A549 (cell line): ENCODE results near the gene TMOD4. TPM values are rescaled to one million over a fixed set of nuclear protein-coding genes. Genes with fewer than 3 reads are reported as not detected.
"Not testable (repeated sequence)": the region's sequence is repeated elsewhere in the genome, so short reads cannot be mapped to it uniquely, and the experiment has no call there.

ENCODE experiments used
- ATAC-seq, 2 experiments: fragments of 200-7000 bp in 1 of 2; fragments of >200 bp in 1 of 2; cut with Nextera tagmentation in 1 of 2; cut with Tn5 transposase in 1 of 2; 3 replicates each; pipeline versions ENCODE4 v1.8.0 to v1.9.1; 2018 to 2020; ENCODE audit warnings: mild to moderate bottlenecking in 1 of 2, moderate library complexity in 1 of 2
- CTCF ChIA-PET: fragments of 300-600 bp; sonication (Branson Sonifier 250); formaldehyde crosslinking; extraction: SDS; loops from one replicate; lab custom pipeline; 2021; ENCODE audit warnings: antibody characterized with exemption, inconsistent platforms; lab: Yijun Ruan, JAX
- POLR2A ChIA-PET: fragments of 350-600 bp; formaldehyde crosslinking; extraction: SDS; loops from one replicate; lab custom pipeline; 2021; ENCODE audit warnings: antibody characterized with exemption, inconsistent platforms; lab: Yijun Ruan, JAX
- DNase-seq, 2 experiments: peaks; one replicate each; pipeline versions ENCODE4 v3.0.0 to v3.0.0-alpha.2; 2011 to 2016; ENCODE audit warnings: low read depth in 1 of 2, low spot score in 1 of 2
- FAIRE-seq: peaks from 2 replicates; lab custom pipeline; 2011; peaks lifted over from hg19 to GRCh38; lab: Jason Lieb, UNC
- H3K27ac ChIP-seq, 2 experiments: fragments of >200 bp; sonication (Bioruptor Twin); formaldehyde crosslinking; 3 replicates each; pipeline ENCODE4 v1.5.1; 2016 to 2017
- H3K4me1 ChIP-seq: fragments of >200 bp; sonication (Bioruptor Twin); formaldehyde crosslinking; 3 replicates; pipeline ENCODE4 v1.6.1; 2016
- H3K4me2 ChIP-seq: fragments of >200 bp; sonication (Bioruptor Twin); formaldehyde crosslinking; 3 replicates; pipeline ENCODE4 v1.6.1; 2016
- H3K4me3 ChIP-seq: fragments of >200 bp; sonication (Bioruptor Twin); formaldehyde crosslinking; 3 replicates; pipeline ENCODE4 v1.5.1; 2016
- H3K9me3 ChIP-seq: fragments of >200 bp; sonication (Bioruptor Twin); formaldehyde crosslinking; 3 replicates; pipeline ENCODE4 v1.6.1; 2016
- CEBPB ChIP-seq, 2 experiments: fragments of >200 bp in 1 of 2; sonication (Bioruptor Twin) in 1 of 2; formaldehyde crosslinking in 1 of 2; IDR thresholded peaks; 2 replicates each; pipeline ENCODE4 v1.6.1; 2012 to 2016
- CHD4 ChIP-seq: fragments of 200-600 bp; sonication (generic); IDR thresholded peaks from 2 replicates; pipeline ENCODE4 v1.6.1; 2016; ENCODE audit warnings: antibody characterized with exemption, mild to moderate bottlenecking, borderline replicate concordance
- EHMT2 ChIP-seq: fragments of 200-600 bp; sonication (generic); IDR thresholded peaks from 2 replicates; pipeline ENCODE4 v1.6.1; 2016; ENCODE audit warnings: antibody characterized with exemption, low read depth, mild to moderate bottlenecking, moderate library complexity
- ELK1 ChIP-seq: fragments of 150-350 bp; IDR thresholded peaks from 2 replicates; pipeline ENCODE4 v1.6.1; 2014; ENCODE audit warnings: low read depth, mild to moderate bottlenecking, low read length
- EP300 ChIP-seq, 2 experiments: fragments of >200 bp; sonication (Bioruptor Twin); formaldehyde crosslinking; IDR thresholded peaks; 2 replicates in 1 of 2; 3 replicates in 1 of 2; pipeline ENCODE4 v1.6.1; 2016 to 2017
- ESRRA ChIP-seq: fragments of 150-350 bp; IDR thresholded peaks from 2 replicates; pipeline ENCODE4 v1.6.1; 2014; ENCODE audit warnings: mild to moderate bottlenecking, low read length, borderline replicate concordance
- FOXS1 ChIP-seq: fragments of 250-450 bp; sonication (Bioruptor Pico); IDR thresholded peaks from 2 replicates; pipeline ENCODE4 v1.5.0; 2020; ENCODE audit warnings: mild to moderate bottlenecking, moderate library complexity
- GATA3 ChIP-seq: IDR thresholded peaks from 2 replicates; pipeline ENCODE4 v1.6.1; 2012; ENCODE audit warnings: borderline replicate concordance
- HOXB5 ChIP-seq: fragments of 250-450 bp; sonication (Bioruptor Pico); IDR thresholded peaks from 2 replicates; pipeline ENCODE4 v1.5.0; 2020; ENCODE audit warnings: mild to moderate bottlenecking, moderate library complexity
- JUN ChIP-seq, 2 experiments: fragments of >200 bp; sonication (Bioruptor Twin); formaldehyde crosslinking; IDR thresholded peaks; 2 replicates in 1 of 2; 3 replicates in 1 of 2; pipeline ENCODE4 v1.6.1; 2016 to 2017
- JUNB ChIP-seq: fragments of >200 bp; sonication (Bioruptor Twin); formaldehyde crosslinking; IDR thresholded peaks from 2 replicates; pipeline ENCODE4 v1.6.1; 2016
- KDM1A ChIP-seq: fragments of 200-600 bp; sonication (generic); IDR thresholded peaks from 2 replicates; pipeline ENCODE4 v1.6.1; 2016; ENCODE audit warnings: low read depth, mild to moderate bottlenecking
- KDM5A ChIP-seq: fragments of 200-600 bp; sonication (generic); IDR thresholded peaks from 2 replicates; pipeline ENCODE4 v1.6.1; 2016; ENCODE audit warnings: antibody characterized with exemption, mild to moderate bottlenecking
- NFE2L2 ChIP-seq: fragments of 150-350 bp; conservative IDR thresholded peaks from 2 replicates; pipeline ENCODE4 v1.6.1; 2014; ENCODE audit warnings: low read length
- POLR2A ChIP-seq: IDR thresholded peaks from 2 replicates; pipeline ENCODE4 v1.6.1; 2012; ENCODE audit warnings: mild to moderate bottlenecking, low read length
- POLR2AphosphoS2 ChIP-seq: conservative IDR thresholded peaks from 2 replicates; pipeline ENCODE4 v1.6.1; 2012; ENCODE audit warnings: low read length, improper control_type of control experiment, inconsistent platforms
- RAD21 ChIP-seq, 2 experiments: fragments of >200 bp in 1 of 2; sonication (Bioruptor Twin) in 1 of 2; formaldehyde crosslinking in 1 of 2; IDR thresholded peaks in 1 of 2; conservative IDR thresholded peaks in 1 of 2; 2 replicates in 1 of 2; 3 replicates in 1 of 2; pipeline ENCODE4 v1.6.1; 2012 to 2018; ENCODE audit warnings: inconsistent platforms in 1 of 2
- RCOR1 ChIP-seq: fragments of 150-350 bp; IDR thresholded peaks from 2 replicates; pipeline ENCODE4 v1.6.1; 2014; ENCODE audit warnings: antibody characterized with exemption, low read length, low read depth
- REST ChIP-seq: fragments of 200-600 bp; sonication (generic); IDR thresholded peaks from 2 replicates; pipeline ENCODE4 v1.6.1; 2016; ENCODE audit warnings: antibody characterized with exemption, mild to moderate bottlenecking, moderate library complexity
- RFX5 ChIP-seq: fragments of 450-650 bp; IDR thresholded peaks from 2 replicates; pipeline ENCODE4 v1.7.1; 2014; ENCODE audit warnings: antibody characterized with exemption, mild to moderate bottlenecking, moderate library complexity
- TFCP2L1 ChIP-seq: fragments of 250-450 bp; sonication (Bioruptor Pico); IDR thresholded peaks from 2 replicates; pipeline ENCODE4 v1.5.0; 2021; ENCODE audit warnings: mild to moderate bottlenecking
- ZNF302 ChIP-seq: fragments of 250-450 bp; sonication (Bioruptor Pico); IDR thresholded peaks from 2 replicates; pipeline ENCODE4 v1.9.0; 2021; ENCODE audit warnings: inconsistent platforms, mild to moderate bottlenecking, moderate library complexity
- WGBS: methylation state at CpG from one replicate; pipeline ENCODE4 v1.1.6; 2017; ENCODE audit errors: missing lambda C conversion rate; 5-methylcytosine and 5-hydroxymethylcytosine counted together
- polyA plus RNA-seq, 4 experiments: library from polyadenylated mRNA; depleted of rRNA in 3 of 4; stranded (reverse); fragments of >200 nt; fragmentation: RNase III in 1 of 4; extraction: RNeasy Plus Mini Kit Qiagen cat#74134 plus additional on column Dnase treatment in 1 of 4; gene quantifications; 2 replicates in 3 of 4; 3 replicates in 1 of 4; pipeline ENCODE4 v1.2.3, GENCODE V29; 2011 to 2017
- TF ChIP-seq, protein P1 (sequence below): IDR thresholded peaks from 2 replicates; pipeline ENCODE4 v1.6.1; 2012
- TF ChIP-seq, protein P2 (sequence below): fragments of 450-650 bp; IDR thresholded peaks from 2 replicates; pipeline ENCODE4 v1.6.1; 2014; ENCODE audit warnings: antibody characterized with exemption

The TMOD4 gene
- polyA plus RNA-seq, 2 of the 4 experiments (the other 2 are of a cell fraction): 0.30 to 0.49 TPM

DNA sequence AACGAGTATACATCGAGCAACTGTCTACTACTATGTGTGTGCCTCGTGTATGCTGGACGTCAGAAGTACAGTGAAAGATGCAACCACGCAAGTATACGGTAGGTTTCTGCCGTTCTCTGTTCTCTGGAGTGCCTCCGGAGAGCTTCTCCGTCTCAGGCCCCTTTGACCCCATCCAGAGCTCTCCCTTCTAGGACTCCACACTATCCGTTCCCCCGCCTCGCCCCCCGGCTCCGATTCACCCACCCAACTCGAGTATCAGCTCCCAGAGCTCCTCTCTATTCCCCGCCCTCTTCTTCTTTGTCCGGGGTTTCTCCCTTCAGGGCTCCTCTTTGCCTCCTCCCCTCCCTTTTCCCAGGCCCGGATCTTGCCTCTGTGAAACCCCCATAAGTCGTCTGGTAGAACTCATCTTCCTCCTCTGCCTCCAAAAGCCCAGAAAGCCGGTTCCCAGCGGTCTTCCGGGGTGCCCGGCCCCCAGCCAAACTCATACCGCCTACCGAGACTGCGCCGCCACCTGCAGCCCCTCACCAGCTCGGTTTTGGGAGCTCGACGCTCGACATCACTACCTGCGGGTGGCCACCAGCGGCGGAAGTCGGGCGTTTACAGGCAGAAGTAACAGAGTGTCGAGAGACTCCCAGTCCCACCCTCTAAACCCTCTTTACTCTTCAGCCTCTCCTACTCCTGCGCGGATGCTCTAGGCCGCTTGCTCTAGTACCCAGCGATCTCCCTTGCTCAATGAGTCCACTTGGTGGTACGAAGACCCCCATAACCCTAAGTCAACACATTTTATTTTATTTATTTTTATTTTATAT lies 14.1 kb upstream of the TMOD4 start, which contains the start of gene VPS72 (continued):
- TF ChIP-seq POLR2AphosphoS2 (no peak), ELK1 (0 out of 2 replicates have a peak, but pooled peaks have one; percentile 8), RCOR1 (no peak), JUN (IDR thresholded peaks at IDR 0.05) (peak; percentile 72 to 92; a peak in 4 of 5 replicates), FOXS1 (CRISPR knock-in tag) (no peak), TFCP2L1 (CRISPR knock-in tag) (no peak), KDM1A (no peak), ZNF302 (no peak), CEBPB (IDR thresholded peaks at IDR 0.05) (peak in 1 of 2 experiments; percentile 41; a peak in 1 of 4 replicates), KDM5A (peak; percentile 56), CHD4 (no peak), HOXB5 (no peak), RAD21 (conservative IDR thresholded peaks at IDR 0.05 in 1 of 2, IDR thresholded peaks at IDR 0.05 in 1 of 2) (no peak), RFX5 (no peak), REST (no peak), EP300 (IDR thresholded peaks at IDR 0.05) (0 out of 5 replicates have a peak, but pooled peaks of 1 of the 2 experiments have one; percentile 14), NFE2L2 (no peak), ESRRA (no peak), EHMT2 (no peak), GATA3 (peak; percentile 28; the same call in 1 of the 2 replicates), JUNB (no peak), POLR2A (peak; percentile 75)
- TF ChIP-seq, protein P1, sequence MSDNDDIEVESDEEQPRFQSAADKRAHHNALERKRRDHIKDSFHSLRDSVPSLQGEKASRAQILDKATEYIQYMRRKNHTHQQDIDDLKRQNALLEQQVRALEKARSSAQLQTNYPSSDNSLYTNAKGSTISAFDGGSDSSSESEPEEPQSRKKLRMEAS: peak; percentile 84
- TF ChIP-seq, protein P2, sequence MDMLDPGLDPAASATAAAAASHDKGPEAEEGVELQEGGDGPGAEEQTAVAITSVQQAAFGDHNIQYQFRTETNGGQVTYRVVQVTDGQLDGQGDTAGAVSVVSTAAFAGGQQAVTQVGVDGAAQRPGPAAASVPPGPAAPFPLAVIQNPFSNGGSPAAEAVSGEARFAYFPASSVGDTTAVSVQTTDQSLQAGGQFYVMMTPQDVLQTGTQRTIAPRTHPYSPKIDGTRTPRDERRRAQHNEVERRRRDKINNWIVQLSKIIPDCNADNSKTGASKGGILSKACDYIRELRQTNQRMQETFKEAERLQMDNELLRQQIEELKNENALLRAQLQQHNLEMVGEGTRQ: no peak
- TF ChIP-seq, all 56 proteins: peak for 14

GRCh38 chr1:151188667-151189066 lies 12.9 kb upstream of the TMOD4 start:
- WGBS: 86% methylated on average over 8 of the region's 8 CpGs
- CTCF ChIA-PET: interaction anchor here (0.7 to 2.1 kb wide), 3 partner anchors 10 to 63 kb away, joined by 3 to 12 read pairs (median 6); partner anchors contain the start of gene TMOD4
- Histone ChIP-seq H3K27ac (peak overlapping the region in 1 of 2 experiments; percentile 89; a peak in 2 of 6 replicates), H3K4me2 (peak overlapping the region; percentile 93), H3K4me1 (peaks cover 12% of the 10 kb centered on the region; the same call in 2 of the 3 replicates), H3K4me3 (peak overlapping the region; percentile 80)
- DNase-seq, H3K9me3 ChIP-seq, POLR2A ChIA-PET, ATAC-seq, FAIRE-seq: not testable (repeated sequence)
